ENCODE results near the gene HEXA. TPM values are rescaled to one million over a fixed set of nuclear protein-coding genes. Genes with fewer than 3 reads are reported as not detected.

The HEXA gene
- total and polyA plus RNA-seq, 2 donors from 2014 or later: 138 to 199 TPM

DNA sequence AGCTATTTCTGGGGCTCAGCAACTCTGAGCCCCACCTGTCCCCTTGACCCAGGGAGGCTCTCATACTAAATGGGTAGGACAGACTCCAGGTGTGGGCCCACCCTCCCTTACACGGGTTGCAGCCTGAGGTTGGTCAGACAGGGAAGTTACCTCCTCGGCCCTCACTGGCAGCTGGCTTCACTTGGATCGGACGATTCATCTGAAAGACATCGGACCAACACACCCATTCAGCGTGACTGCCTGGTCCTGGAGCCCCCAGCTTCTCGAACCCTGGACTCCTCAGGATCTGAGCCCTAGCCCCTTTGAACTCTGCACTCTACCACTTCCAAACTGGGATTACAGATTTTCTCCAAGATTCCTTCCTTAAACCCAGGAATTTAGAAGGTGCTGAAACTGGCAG lies 71.2 kb downstream of the HEXA start:
- Histone ChIP-seq H3K27me3 (ENCODE audit: control insufficient read depth, insufficient read depth, low read length) (no peaks in the 10 kb centered on the region), H3K27ac (ENCODE audit: low read depth in 2 of 2, low read length in 2 of 2) (no peak overlapping the region), H3K4me1 (ENCODE audit: control insufficient read depth in 2 of 3, insufficient read depth in 2 of 3, low read depth in 1 of 3, low read length in 3 of 3) (no peaks in the 10 kb centered on the region), H3K36me3 (ENCODE audit: control insufficient read depth in 2 of 3, insufficient read depth in 3 of 3, low read length in 3 of 3) (no peaks in the 10 kb centered on the region), H3K9ac (ENCODE audit: low read length in 3 of 3) (no peak overlapping the region), H3K4me3 (ENCODE audit: low read length in 3 of 3) (no peak overlapping the region), H3K9me3 (ENCODE audit: control insufficient read depth in 2 of 3, insufficient read depth in 1 of 3, low read length in 3 of 3) (no peaks in the 10 kb centered on the region)
- intact Hi-C loops (cut with DNase I): no loop called here
- no peak for TF ChIP-seq CTCF (IDR thresholded peaks at IDR 0.05; ENCODE audit: borderline replicate concordance, extremely low read depth, insufficient read depth)
- no peak for FAIRE-seq
- no peak for DNase-seq

- FAIRE-seq: no peak
- intact Hi-C loops (cut with DNase I): no loop called here
- Histone ChIP-seq H3K36me3 (ENCODE audit: control insufficient read depth in 2 of 3, insufficient read depth in 3 of 3, low read length in 3 of 3) (no peaks in the 10 kb centered on the region), H3K27me3 (ENCODE audit: control insufficient read depth, insufficient read depth, low read length) (no peaks in the 10 kb centered on the region), H3K9ac (ENCODE audit: low read length in 3 of 3) (no peak overlapping the region), H3K4me1 (ENCODE audit: control insufficient read depth in 2 of 3, insufficient read depth in 2 of 3, low read depth in 1 of 3, low read length in 3 of 3) (no peaks in the 10 kb centered on the region), H3K27ac (ENCODE audit: low read depth in 2 of 2, low read length in 2 of 2) (no peak overlapping the region), H3K9me3 (ENCODE audit: control insufficient read depth in 2 of 3, insufficient read depth in 1 of 3, low read length in 3 of 3) (no peaks in the 10 kb centered on the region), H3K4me3 (ENCODE audit: low read length in 3 of 3) (no peak overlapping the region)
- no peak for DNase-seq
- no peak for TF ChIP-seq CTCF (IDR thresholded peaks at IDR 0.05; ENCODE audit: borderline replicate concordance, extremely low read depth, insufficient read depth)
Observed at GRCh38 chr15:72302955-72303354, 72.9 kb downstream of the HEXA start.

Other genes with a start within 250 kb of the HEXA start
- 5.4 TPM for gene GRAMD2A, start 178.2 kb downstream of the HEXA start, total RNA-seq
- 2.7 TPM for gene GRAMD2A, start 178.2 kb downstream of the HEXA start, polyA plus RNA-seq (ENCODE audit: insufficient read depth, low read depth, low replicate concordance)
- 1,124 TPM for gene PKM, start 144.8 kb downstream of the HEXA start, total RNA-seq
- gene PKM, start 144.8 kb downstream of the HEXA start, polyA plus RNA-seq (ENCODE audit: insufficient read depth, low read depth, low replicate concordance): 799 TPM
- 69.7 TPM for gene PARP6, start 103.5 kb downstream of the HEXA start, total RNA-seq
- 50.4 TPM for gene PARP6, start 103.5 kb downstream of the HEXA start, polyA plus RNA-seq (ENCODE audit: insufficient read depth, low read depth, low replicate concordance)
- gene CELF6, start 55.9 kb downstream of the HEXA start, total RNA-seq: 3.5 TPM
- 3.8 TPM for gene CELF6, start 55.9 kb downstream of the HEXA start, polyA plus RNA-seq (ENCODE audit: insufficient read depth, low read depth, low replicate concordance)
- not detected for gene TMEM202, start 22.3 kb upstream of the HEXA start, total RNA-seq
- gene TMEM202, start 22.3 kb upstream of the HEXA start, polyA plus RNA-seq (ENCODE audit: insufficient read depth, low read depth, low replicate concordance): not detected
- gene ARIH1, start 98.3 kb upstream of the HEXA start, total RNA-seq: 139 TPM
- gene ARIH1, start 98.3 kb upstream of the HEXA start, polyA plus RNA-seq (ENCODE audit: insufficient read depth, low read depth, low replicate concordance): 27.4 TPM

All from kidney (tissue), 14 donors.